HG03196 (cell line): ENCODE results near the gene NPL.

Experiments used
- ATAC-seq: cut with Tn5 transposase; IDR thresholded peaks from one replicate; pipeline ENCODE4 v1.9.1; 2021; ENCODE audit not compliant: unreplicated experiment

The NPL gene

GRCh38 chr1:182861994-182862393 lies 72.4 kb downstream of the NPL start:
- no peak for ATAC-seq

- ATAC-seq, result no peak
Measured at GRCh38 chr1:182862827-182863226, 73.3 kb downstream of the NPL start.

- no peak for ATAC-seq
Measured at GRCh38 chr1:182863940-182864339, 74.4 kb downstream of the NPL start.

GRCh38 chr1:182867861-182868260 lies 78.3 kb downstream of the NPL start:
- no peak for ATAC-seq

- no peak for ATAC-seq
Measured at GRCh38 chr1:182869241-182869666, 79.7 kb downstream of the NPL start.

- ATAC-seq, result no peak
Measured at GRCh38 chr1:182872881-182873280, 83.3 kb downstream of the NPL start.

GRCh38 chr1:182875889-182876288 lies 86.3 kb downstream of the NPL start:
- no peak for ATAC-seq

GRCh38 chr1:182877331-182877730 lies 87.8 kb downstream of the NPL start:
- no peak for ATAC-seq

- no peak for ATAC-seq
Measured at GRCh38 chr1:182877842-182878241, 88.3 kb downstream of the NPL start.
